Liver (tissue), 3 donors: Measurements from ENCODE around the gene TRAPPC5.

Experiments
- CTCF ChIP-seq: fragments of 150-350 bp; IDR thresholded peaks from 2 replicates; pipeline ENCODE4 v1.5.1; 2017; ENCODE audit warnings: improper control_type of control experiment, low read depth, low read length; ENCODE audit not compliant: missing input control
- HNF4G ChIP-seq: IDR thresholded peaks from 2 replicates; pipeline ENCODE4 v1.6.1; 2016; ENCODE audit warnings: antibody characterized with exemption
- REST ChIP-seq: IDR thresholded peaks from 2 replicates; pipeline ENCODE4 v1.6.1; 2016; ENCODE audit warnings: antibody characterized with exemption, mild to moderate bottlenecking
- YY1 ChIP-seq: IDR thresholded peaks from 2 replicates; pipeline ENCODE4 v1.6.1; 2016; ENCODE audit warnings: antibody characterized with exemption, mild to moderate bottlenecking
- donor health status: healthy.
- donor health status: healthy.

- TF ChIP-seq CTCF (no peak), REST (no peak), HNF4G (no peak), YY1 (no peak)
These were observed 8.1 kb upstream of the TRAPPC5 start for GRCh38 chr19:7672522-7672921.
